ENCODE data around the gene SRF. TPM values are rescaled to one million over a fixed set of nuclear protein-coding genes. Genes with fewer than 3 reads are reported as not detected.
A peak's percentile ranks its signal among the peaks of the same experiment; 100 is the strongest.

The SRF gene
- total RNA-seq, 1 donor from 2014 or later: 15.0 TPM

DNA sequence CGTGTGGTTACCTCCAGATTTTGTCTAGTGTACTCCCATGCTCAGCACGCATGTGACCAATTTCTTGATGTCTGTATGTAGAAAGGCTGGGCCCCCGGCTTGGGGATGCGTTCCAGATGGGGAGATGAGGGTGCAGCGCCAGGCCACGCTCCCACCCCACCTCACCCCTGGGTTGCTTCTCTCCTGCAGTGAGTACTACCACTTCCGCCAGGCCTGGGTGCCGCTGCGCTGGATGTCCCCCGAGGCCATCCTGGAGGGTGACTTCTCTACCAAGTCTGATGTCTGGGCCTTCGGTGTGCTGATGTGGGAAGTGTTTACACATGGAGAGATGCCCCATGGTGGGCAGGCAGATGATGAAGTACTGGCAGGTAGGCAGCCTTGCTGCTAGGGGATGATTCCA is 11.5 kb upstream of the SRF start:
- no peaks in the 10 kb centered on the region for H3K27me3 Mint-ChIP-seq (ENCODE audit: insufficient read depth, low read depth)
- no peak overlapping the region for H3K27ac ChIP-seq
- no peaks in the 10 kb centered on the region for H3K27me3 ChIP-seq
- no peak overlapping the region for H3K27ac Mint-ChIP-seq
- no peaks in the 10 kb centered on the region for H3K36me3 ChIP-seq
- no peak overlapping the region for H3K9ac ChIP-seq
- H3K4me3 ChIP-seq: no peak overlapping the region
- no peaks in the 10 kb centered on the region for H3K9me3 Mint-ChIP-seq
- no peaks in the 10 kb centered on the region for H3K4me1 Mint-ChIP-seq
- no peaks in the 10 kb centered on the region for H3K79me2 ChIP-seq (ENCODE audit: low read depth)
- no peaks in the 10 kb centered on the region for H4K20me1 ChIP-seq (ENCODE audit: low read depth)
- peaks cover 6% of the 10 kb centered on the region for H3F3A ChIP-seq (ENCODE audit: low read depth)
- H3K4me1 ChIP-seq: no peaks in the 10 kb centered on the region
- H3K36me3 Mint-ChIP-seq: peaks cover 2% of the 10 kb centered on the region
- DNase-seq (ENCODE audit: low spot score): no peak
- no peak overlapping the region for H3K4me3 Mint-ChIP-seq
- no peaks in the 10 kb centered on the region for H3K9me3 ChIP-seq (ENCODE audit: low read depth)
- no peak overlapping the region for H3K4me2 ChIP-seq
- TF ChIP-seq EZH2 (IDR thresholded peaks at IDR 0.05): no peak
- TF ChIP-seq, protein P1, sequence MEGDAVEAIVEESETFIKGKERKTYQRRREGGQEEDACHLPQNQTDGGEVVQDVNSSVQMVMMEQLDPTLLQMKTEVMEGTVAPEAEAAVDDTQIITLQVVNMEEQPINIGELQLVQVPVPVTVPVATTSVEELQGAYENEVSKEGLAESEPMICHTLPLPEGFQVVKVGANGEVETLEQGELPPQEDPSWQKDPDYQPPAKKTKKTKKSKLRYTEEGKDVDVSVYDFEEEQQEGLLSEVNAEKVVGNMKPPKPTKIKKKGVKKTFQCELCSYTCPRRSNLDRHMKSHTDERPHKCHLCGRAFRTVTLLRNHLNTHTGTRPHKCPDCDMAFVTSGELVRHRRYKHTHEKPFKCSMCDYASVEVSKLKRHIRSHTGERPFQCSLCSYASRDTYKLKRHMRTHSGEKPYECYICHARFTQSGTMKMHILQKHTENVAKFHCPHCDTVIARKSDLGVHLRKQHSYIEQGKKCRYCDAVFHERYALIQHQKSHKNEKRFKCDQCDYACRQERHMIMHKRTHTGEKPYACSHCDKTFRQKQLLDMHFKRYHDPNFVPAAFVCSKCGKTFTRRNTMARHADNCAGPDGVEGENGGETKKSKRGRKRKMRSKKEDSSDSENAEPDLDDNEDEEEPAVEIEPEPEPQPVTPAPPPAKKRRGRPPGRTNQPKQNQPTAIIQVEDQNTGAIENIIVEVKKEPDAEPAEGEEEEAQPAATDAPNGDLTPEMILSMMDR (IDR thresholded peaks at IDR 0.05): no peak
- TF ChIP-seq EZH2phosphoT487 (IDR thresholded peaks at IDR 0.05): no peak
- no peak overlapping the region for H2AFZ ChIP-seq (replicated peaks)

DNA sequence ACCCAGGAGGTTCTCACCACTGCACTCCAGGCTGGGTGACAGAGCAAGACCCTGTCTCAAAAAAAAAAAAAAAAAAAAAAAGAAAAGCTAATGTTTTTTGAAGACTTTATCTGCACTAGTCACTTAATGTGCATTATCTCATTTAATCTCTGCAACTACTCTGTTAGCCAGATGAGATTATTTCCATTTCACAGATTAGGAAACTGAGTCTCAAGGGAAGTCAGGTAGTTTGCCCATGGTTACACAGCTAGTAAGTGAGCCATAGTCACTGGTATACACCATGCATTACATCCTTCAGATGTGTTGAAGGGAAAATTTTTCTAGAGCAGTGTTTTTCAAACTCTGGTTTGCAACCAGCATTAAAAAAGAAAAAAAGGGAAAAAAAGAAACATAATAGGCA is 7.2 kb upstream of the SRF start:
- H3K4me1 Mint-ChIP-seq: peaks cover 6% of the 10 kb centered on the region
- Histone ChIP-seq H3F3A (ENCODE audit: low read depth) (peaks cover 14% of the 10 kb centered on the region), H3K4me2 (no peak overlapping the region), H3K27ac (no peak overlapping the region), H3K9ac (no peak overlapping the region), H4K20me1 (ENCODE audit: low read depth) (no peaks in the 10 kb centered on the region), H3K79me2 (ENCODE audit: low read depth) (no peaks in the 10 kb centered on the region), H2AFZ (replicated peaks) (no peak overlapping the region), H3K4me1 (no peaks in the 10 kb centered on the region), H3K36me3 (no peaks in the 10 kb centered on the region), H3K27me3 (no peaks in the 10 kb centered on the region), H3K4me3 (no peak overlapping the region), H3K9me3 (ENCODE audit: low read depth) (no peaks in the 10 kb centered on the region)
- DNase-seq (ENCODE audit: low spot score): no peak
- H3K9me3 Mint-ChIP-seq: no peaks in the 10 kb centered on the region
- peaks cover 2% of the 10 kb centered on the region for H3K36me3 Mint-ChIP-seq
- no peak overlapping the region for H3K4me3 Mint-ChIP-seq
- no peak overlapping the region for H3K27ac Mint-ChIP-seq
- TF ChIP-seq, protein P1 (IDR thresholded peaks at IDR 0.05): no peak
- TF ChIP-seq EZH2phosphoT487 (IDR thresholded peaks at IDR 0.05) (no peak), EZH2 (IDR thresholded peaks at IDR 0.05) (no peak)
- H3K27me3 Mint-ChIP-seq (ENCODE audit: insufficient read depth, low read depth): peaks cover 2% of the 10 kb centered on the region

DNA sequence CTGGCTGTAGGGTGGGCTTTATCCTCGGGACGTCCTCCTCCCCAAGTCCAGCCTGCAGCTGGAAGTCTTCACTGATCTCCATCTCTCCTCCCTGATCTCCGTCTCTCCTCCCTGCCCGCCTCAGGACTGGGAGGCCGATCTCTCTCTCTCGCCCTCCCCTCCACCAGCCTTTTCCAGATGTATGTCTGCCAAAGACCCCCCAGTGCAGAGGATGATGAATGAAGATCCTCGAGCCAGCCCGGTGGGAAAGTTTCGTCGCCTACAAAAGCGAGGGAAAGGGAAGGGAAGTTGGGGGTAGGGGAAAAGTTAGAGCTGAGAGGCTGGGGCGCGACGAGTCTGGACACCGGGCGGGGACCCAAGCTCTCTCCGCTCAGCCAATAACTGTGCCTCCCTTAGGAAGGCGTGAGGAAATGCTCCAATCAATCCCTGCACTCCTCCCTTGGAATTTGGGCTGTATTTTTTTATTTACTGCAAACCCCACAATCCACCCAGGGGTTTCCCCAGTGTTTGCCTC is 595 bp upstream of the SRF start:
- peak overlapping the region; percentile 96 for H3K27ac ChIP-seq
- no peaks in the 10 kb centered on the region for H3K36me3 ChIP-seq
- H3K4me1 ChIP-seq: peaks cover 16% of the 10 kb centered on the region
- TF ChIP-seq, protein P1 (IDR thresholded peaks at IDR 0.05): no peak
- TF ChIP-seq EZH2phosphoT487 (IDR thresholded peaks at IDR 0.05) (peak; percentile 23), EZH2 (IDR thresholded peaks at IDR 0.05) (no peak)
- H3K27me3 Mint-ChIP-seq (ENCODE audit: insufficient read depth, low read depth): peaks cover 3% of the 10 kb centered on the region
- H4K20me1 ChIP-seq (ENCODE audit: low read depth): peaks cover 32% of the 10 kb centered on the region
- no peaks in the 10 kb centered on the region for H3K27me3 ChIP-seq
- peak overlapping the region; percentile 87 for H3K4me2 ChIP-seq
- no peaks in the 10 kb centered on the region for H3K9me3 ChIP-seq (ENCODE audit: low read depth)
- DNase-seq (ENCODE audit: low spot score): peak; percentile 55
- peaks cover 33% of the 10 kb centered on the region for H3K79me2 ChIP-seq (ENCODE audit: low read depth)
- peaks cover 41% of the 10 kb centered on the region for H3F3A ChIP-seq (ENCODE audit: low read depth)
- H3K36me3 Mint-ChIP-seq: peaks cover 6% of the 10 kb centered on the region
- H3K9me3 Mint-ChIP-seq: no peaks in the 10 kb centered on the region
- peak overlapping the region; percentile 66 for H2AFZ ChIP-seq (replicated peaks)
- H3K4me3 Mint-ChIP-seq: peak overlapping the region; percentile 92
- peak overlapping the region; percentile 65 for H3K4me3 ChIP-seq
- peaks cover 38% of the 10 kb centered on the region for H3K4me1 Mint-ChIP-seq
- peak overlapping the region; percentile 100 for H3K27ac Mint-ChIP-seq
- peak overlapping the region; percentile 72 for H3K9ac ChIP-seq
